ENCODE data around the gene NEBL. TPM values are rescaled to one million over a fixed set of nuclear protein-coding genes. Genes with fewer than 3 reads are reported as not detected.

The NEBL gene
- total RNA-seq, 1 experiment from 2014 or later, result 16.6 TPM

DNA sequence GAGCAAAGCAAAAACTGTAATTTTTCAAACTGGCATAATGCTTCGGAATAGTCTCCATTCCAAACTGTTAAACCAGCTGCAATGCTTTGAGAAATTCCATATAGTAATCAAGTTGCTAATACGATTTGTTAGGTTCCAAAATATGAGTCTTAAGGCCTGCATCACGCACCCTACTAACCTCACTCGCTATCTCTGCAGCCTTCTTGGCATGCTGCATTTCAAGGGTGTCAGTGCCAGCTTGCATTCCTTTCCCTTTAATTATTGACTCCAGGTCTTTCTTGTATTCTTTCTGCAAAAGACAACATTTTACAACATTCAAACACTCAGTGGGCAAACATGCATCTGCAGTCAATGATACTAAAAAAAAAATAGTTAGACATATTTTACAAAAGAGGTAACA is 61.8 kb downstream of the NEBL start:
- ATAC-seq, result no peak
- DNase-seq (ENCODE audit: low read depth, low spot score), result no peak
- Histone ChIP-seq H3K36me3 (ENCODE audit: control insufficient read depth in 1 of 2, insufficient read depth in 2 of 2, low read length in 2 of 2) (no peaks in the 10 kb centered on the region), H3K4me1 (ENCODE audit: control insufficient read depth in 1 of 2, insufficient read depth in 2 of 2, low read length in 2 of 2) (no peaks in the 10 kb centered on the region), H3K9me2 (ENCODE audit: insufficient read depth) (no peaks in the 10 kb centered on the region), H3K27ac (ENCODE audit: low read depth, low read length) (no peak overlapping the region), H3K9me3 (ENCODE audit: control insufficient read depth in 1 of 2, insufficient read depth in 1 of 2, low read depth in 1 of 2, low read length in 2 of 2) (no peaks in the 10 kb centered on the region), H3K27me3 (ENCODE audit: insufficient read depth, low read length) (no peaks in the 10 kb centered on the region), H2AFZ (ENCODE audit: low read depth, low read length, poor library complexity, severe bottlenecking) (no peak overlapping the region), H4K20me1 (ENCODE audit: insufficient read depth) (no peaks in the 10 kb centered on the region), H3K4me3 (replicated peaks in 1 of 2; ENCODE audit: low read depth in 1 of 2, low read length in 2 of 2) (no peak overlapping the region), H3K79me2 (ENCODE audit: insufficient read depth, low read length) (no peaks in the 10 kb centered on the region), H3K9ac (ENCODE audit: low read length) (no peak overlapping the region), H3K4me2 (ENCODE audit: low read length) (no peak overlapping the region)
- BruUV-seq (replicated peaks), result no TSS peak
- CTCF ChIA-PET, result no interaction called here
- RAD21 ChIA-PET (ENCODE audit: low non-redundant PET in 1 of 2, low total read pairs in 2 of 2, uncharacterized antibody in 2 of 2, unreplicated experiment in 2 of 2), result no interaction called here
- POLR2A ChIA-PET, result no interaction called here
- TF ChIP-seq SRF (IDR thresholded peaks at IDR 0.05; ENCODE audit: low read depth), result no peak
- no peak for TF ChIP-seq ZNF274 (IDR thresholded peaks at IDR 0.05; ENCODE audit: low read depth, low read length)
- no peak for TF ChIP-seq SIN3A (IDR thresholded peaks at IDR 0.05; ENCODE audit: low read depth)
- TF ChIP-seq, protein P1, sequence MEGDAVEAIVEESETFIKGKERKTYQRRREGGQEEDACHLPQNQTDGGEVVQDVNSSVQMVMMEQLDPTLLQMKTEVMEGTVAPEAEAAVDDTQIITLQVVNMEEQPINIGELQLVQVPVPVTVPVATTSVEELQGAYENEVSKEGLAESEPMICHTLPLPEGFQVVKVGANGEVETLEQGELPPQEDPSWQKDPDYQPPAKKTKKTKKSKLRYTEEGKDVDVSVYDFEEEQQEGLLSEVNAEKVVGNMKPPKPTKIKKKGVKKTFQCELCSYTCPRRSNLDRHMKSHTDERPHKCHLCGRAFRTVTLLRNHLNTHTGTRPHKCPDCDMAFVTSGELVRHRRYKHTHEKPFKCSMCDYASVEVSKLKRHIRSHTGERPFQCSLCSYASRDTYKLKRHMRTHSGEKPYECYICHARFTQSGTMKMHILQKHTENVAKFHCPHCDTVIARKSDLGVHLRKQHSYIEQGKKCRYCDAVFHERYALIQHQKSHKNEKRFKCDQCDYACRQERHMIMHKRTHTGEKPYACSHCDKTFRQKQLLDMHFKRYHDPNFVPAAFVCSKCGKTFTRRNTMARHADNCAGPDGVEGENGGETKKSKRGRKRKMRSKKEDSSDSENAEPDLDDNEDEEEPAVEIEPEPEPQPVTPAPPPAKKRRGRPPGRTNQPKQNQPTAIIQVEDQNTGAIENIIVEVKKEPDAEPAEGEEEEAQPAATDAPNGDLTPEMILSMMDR (IDR thresholded peaks at IDR 0.05 in 2 of 3, conservative IDR thresholded peaks at IDR 0.05 in 1 of 3; ENCODE audit: borderline replicate concordance in 1 of 3, insufficient read depth in 1 of 3, low read depth in 2 of 3, low read length in 2 of 3), result no peak
- TF ChIP-seq, protein P2, sequence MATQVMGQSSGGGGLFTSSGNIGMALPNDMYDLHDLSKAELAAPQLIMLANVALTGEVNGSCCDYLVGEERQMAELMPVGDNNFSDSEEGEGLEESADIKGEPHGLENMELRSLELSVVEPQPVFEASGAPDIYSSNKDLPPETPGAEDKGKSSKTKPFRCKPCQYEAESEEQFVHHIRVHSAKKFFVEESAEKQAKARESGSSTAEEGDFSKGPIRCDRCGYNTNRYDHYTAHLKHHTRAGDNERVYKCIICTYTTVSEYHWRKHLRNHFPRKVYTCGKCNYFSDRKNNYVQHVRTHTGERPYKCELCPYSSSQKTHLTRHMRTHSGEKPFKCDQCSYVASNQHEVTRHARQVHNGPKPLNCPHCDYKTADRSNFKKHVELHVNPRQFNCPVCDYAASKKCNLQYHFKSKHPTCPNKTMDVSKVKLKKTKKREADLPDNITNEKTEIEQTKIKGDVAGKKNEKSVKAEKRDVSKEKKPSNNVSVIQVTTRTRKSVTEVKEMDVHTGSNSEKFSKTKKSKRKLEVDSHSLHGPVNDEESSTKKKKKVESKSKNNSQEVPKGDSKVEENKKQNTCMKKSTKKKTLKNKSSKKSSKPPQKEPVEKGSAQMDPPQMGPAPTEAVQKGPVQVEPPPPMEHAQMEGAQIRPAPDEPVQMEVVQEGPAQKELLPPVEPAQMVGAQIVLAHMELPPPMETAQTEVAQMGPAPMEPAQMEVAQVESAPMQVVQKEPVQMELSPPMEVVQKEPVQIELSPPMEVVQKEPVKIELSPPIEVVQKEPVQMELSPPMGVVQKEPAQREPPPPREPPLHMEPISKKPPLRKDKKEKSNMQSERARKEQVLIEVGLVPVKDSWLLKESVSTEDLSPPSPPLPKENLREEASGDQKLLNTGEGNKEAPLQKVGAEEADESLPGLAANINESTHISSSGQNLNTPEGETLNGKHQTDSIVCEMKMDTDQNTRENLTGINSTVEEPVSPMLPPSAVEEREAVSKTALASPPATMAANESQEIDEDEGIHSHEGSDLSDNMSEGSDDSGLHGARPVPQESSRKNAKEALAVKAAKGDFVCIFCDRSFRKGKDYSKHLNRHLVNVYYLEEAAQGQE (IDR thresholded peaks at IDR 0.05; ENCODE audit: low read depth), result no peak
- no peak for TF ChIP-seq JUND (IDR thresholded peaks at IDR 0.05)
- TF ChIP-seq EZH2phosphoT487 (IDR thresholded peaks at IDR 0.05; ENCODE audit: borderline replicate concordance), result no peak
- no peak for TF ChIP-seq FOSL1 (IDR thresholded peaks at IDR 0.05; ENCODE audit: low read depth)
- TF ChIP-seq, protein P3, sequence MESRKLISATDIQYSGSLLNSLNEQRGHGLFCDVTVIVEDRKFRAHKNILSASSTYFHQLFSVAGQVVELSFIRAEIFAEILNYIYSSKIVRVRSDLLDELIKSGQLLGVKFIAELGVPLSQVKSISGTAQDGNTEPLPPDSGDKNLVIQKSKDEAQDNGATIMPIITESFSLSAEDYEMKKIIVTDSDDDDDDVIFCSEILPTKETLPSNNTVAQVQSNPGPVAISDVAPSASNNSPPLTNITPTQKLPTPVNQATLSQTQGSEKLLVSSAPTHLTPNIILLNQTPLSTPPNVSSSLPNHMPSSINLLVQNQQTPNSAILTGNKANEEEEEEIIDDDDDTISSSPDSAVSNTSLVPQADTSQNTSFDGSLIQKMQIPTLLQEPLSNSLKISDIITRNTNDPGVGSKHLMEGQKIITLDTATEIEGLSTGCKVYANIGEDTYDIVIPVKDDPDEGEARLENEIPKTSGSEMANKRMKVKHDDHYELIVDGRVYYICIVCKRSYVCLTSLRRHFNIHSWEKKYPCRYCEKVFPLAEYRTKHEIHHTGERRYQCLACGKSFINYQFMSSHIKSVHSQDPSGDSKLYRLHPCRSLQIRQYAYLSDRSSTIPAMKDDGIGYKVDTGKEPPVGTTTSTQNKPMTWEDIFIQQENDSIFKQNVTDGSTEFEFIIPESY (IDR thresholded peaks at IDR 0.05; ENCODE audit: extremely low read depth, insufficient replicate concordance, low read length), result no peak
- intact Hi-C loops (cut with micrococcal nuclease), result no loop called here

Data from HCT116 (cell line).